Astrocyte of the cerebellum (primary cell): ENCODE data around the gene SHISAL1.

Source experiments
- DNase-seq: peaks from one replicate; pipeline ENCODE4 v3.0.0-alpha.2; 2011; ENCODE audit warnings: low read depth
- H3K4me3 ChIP-seq: 2 replicates; pipeline ENCODE4 v1.5.1; 2011; ENCODE audit warnings: mild to moderate bottlenecking, low read depth, low read length, moderate library complexity
- in situ Hi-C: cut with HindIII; loops from 2 replicates; pipeline ENCODE4 v1.10.0; 2017; ENCODE audit warnings: low sequenced_read_pairs
- TF ChIP-seq, protein P1 (sequence below): IDR thresholded peaks from 2 replicates; pipeline ENCODE4 v1.5.1; 2012; ENCODE audit warnings: low read length, low read depth, moderate library complexity, mild to moderate bottlenecking; ENCODE audit errors: missing control alignments

Gene SHISAL1

DNA sequence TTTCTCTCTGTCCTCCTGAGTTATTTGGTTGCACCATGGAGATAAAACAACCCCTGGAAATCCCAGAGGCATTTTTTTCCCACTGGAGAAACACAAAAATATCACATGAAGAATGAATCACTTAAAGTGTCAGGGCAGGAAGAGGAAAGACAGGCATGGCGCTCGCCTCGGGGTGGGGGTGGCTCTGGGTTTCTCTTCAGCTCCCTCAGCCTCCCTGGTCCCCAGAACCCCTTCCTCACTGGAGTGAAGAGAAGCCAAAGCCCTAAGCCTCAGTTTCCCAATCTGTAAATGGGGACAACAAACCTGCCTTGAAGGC, 938 bp downstream of the SHISAL1 start:
- no peak for DNase-seq
- in situ Hi-C loops: no loop called here
- H3K4me3 ChIP-seq: no peak overlapping the region
- TF ChIP-seq, protein P1, sequence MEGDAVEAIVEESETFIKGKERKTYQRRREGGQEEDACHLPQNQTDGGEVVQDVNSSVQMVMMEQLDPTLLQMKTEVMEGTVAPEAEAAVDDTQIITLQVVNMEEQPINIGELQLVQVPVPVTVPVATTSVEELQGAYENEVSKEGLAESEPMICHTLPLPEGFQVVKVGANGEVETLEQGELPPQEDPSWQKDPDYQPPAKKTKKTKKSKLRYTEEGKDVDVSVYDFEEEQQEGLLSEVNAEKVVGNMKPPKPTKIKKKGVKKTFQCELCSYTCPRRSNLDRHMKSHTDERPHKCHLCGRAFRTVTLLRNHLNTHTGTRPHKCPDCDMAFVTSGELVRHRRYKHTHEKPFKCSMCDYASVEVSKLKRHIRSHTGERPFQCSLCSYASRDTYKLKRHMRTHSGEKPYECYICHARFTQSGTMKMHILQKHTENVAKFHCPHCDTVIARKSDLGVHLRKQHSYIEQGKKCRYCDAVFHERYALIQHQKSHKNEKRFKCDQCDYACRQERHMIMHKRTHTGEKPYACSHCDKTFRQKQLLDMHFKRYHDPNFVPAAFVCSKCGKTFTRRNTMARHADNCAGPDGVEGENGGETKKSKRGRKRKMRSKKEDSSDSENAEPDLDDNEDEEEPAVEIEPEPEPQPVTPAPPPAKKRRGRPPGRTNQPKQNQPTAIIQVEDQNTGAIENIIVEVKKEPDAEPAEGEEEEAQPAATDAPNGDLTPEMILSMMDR: no peak

DNA sequence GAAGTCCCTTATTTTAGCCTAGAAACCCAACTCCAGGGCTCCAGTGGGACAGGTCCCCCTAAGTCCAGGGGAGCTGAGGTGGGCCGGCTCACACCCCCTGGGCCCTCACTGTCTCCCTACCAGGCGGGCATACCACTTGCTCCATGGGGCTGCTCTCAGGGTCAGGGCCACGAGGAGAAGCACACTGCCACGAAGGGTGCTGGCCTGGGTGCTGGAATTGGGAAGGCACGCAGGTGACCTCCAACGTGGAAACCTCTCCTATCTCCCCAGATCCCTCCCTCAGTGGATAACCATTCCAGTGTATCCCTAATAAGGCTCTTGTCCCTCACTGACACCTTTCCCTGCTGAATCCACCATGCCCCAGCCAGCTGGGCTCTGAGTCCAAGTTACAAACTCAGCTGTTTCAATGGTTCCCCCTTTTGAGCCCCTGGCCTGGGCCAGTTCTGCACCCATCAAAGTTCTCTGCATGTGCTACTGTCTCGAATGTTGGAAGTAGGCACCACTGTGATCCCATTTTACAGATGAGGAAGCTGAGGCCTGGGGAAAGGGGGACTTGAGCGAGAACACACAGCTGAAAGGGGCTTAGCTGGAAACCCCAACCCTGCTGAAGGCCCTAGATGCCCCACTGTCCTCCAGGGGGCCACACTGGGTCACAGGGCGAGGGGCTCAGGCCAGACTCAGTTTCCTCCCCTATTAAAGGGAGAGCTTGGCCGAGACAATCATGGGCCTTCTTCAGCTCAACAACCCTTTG, 1.5 kb downstream of the SHISAL1 start:
- DNase-seq: no peak
- TF ChIP-seq, protein P1: no peak
- no peak overlapping the region for H3K4me3 ChIP-seq
- in situ Hi-C loops: no loop called here

DNA sequence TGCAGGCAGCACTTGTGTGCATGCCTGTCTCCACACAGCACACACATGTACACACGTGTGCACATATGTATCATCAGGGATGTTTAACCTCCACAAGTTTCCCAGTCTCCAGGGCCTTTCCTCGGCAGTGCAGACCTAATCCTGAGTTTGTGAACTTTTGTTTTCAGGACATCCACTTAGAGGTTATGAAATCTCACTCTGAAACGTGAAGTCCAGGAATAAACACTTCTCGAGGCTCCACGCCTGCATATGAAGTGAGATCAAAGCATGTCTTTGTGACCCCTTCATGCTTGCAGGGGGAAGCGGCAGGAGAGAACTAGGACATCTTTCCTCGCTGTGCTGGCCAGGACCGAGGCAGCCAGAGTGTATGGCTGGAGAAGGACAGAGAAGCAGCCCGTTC, 3.1 kb downstream of the SHISAL1 start:
- DNase-seq: no peak
- in situ Hi-C loops: loop anchor here (5.0 to 10.0 kb wide), 3 partner anchors 48 to 285 kb away; partner anchors contain the start of gene PARVB
- TF ChIP-seq, protein P1: no peak
- no peak overlapping the region for H3K4me3 ChIP-seq

DNA sequence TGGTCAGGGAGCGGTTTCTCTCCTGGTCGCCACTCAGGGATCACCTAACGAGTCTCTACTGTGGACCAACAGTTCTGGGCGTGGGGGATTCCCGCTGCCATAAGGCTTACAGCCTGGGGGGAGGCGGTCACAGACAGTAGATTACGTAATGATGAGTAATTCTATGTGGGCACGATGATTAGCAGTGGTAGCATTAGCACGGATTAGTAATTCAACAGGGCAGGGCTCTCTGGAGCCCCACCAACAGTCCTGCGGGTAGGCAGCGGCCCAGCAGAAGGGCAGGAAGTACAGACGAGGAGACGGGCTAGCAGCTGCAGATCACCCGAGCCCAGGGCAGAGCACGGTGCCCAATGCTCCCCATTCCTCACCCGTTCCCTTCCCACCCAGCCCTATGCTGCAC, 3.6 kb downstream of the SHISAL1 start:
- in situ Hi-C loops: loop anchor here (5.0 to 10.0 kb wide), 3 partner anchors 48 to 284 kb away; partner anchors contain the start of gene PARVB
- TF ChIP-seq, protein P1: no peak
- no peak overlapping the region for H3K4me3 ChIP-seq
- DNase-seq: peak; percentile 93

DNA sequence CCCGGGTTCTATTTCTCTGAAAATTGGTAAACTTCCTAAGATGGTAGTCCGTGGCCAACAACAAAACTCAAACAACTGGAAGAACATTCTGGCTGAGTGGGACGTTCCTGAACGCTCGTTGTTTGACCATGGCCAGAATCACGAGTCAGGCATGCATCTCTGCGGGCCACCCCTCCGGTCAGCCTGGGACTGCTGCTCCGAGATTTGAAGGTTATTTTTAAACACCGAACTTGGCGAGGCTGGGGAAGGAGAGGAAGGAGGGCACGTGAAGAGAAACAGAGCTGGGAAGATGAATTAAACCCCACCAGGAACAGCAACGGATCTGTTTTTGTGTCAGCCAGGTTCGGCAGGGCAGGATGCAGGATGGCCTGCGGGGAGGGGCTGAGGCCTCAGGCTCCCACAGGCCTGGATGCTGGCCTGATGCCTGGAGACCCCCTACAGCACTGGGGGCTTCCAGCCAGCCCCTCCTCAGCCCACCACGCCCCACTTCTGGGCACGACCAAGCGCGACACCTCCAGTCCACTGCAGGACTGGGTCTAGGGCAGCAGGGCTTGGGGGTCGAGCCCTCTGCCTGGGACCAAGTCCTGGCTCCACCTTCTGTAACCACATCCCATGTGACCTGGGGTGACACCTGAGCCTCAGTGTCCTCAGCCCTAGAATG, 5.1 kb downstream of the SHISAL1 start:
- in situ Hi-C loops: loop anchor here (5.0 to 10.0 kb wide), 3 partner anchors 50 to 283 kb away; partner anchors contain the start of gene PARVB
- TF ChIP-seq, protein P1: no peak
- DNase-seq: no peak
- H3K4me3 ChIP-seq: no peak overlapping the region

DNA sequence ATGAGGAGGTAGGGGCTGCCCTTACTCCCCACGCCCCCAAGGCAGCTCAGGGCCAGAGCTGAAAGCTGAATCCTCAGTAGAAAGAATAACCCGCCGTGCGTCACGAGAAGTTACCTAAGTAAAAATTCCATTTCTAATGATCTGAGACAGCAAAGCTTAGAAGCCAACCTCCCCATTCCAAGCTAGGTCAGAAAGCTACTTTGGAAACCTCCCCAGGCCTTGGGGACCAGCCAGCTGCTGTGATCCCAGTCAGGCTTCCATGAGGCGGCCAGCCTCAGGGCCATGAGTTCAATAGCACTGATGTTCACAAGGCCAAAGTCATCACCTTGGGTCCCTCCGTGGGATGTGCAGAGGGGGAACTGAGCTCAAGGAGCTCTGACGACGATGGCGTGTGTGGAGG, 6.9 kb downstream of the SHISAL1 start:
- in situ Hi-C loops: loop anchor here (5.0 to 10.0 kb wide), 3 partner anchors 51 to 281 kb away; partner anchors contain the start of gene PARVB
- no peak overlapping the region for H3K4me3 ChIP-seq
- TF ChIP-seq, protein P1: no peak
- DNase-seq: no peak
